Measurements from ENCODE around the gene NFKBIE. TPM values are rescaled to one million over a fixed set of nuclear protein-coding genes. Genes with fewer than 3 reads are reported as not detected.
A peak's percentile ranks its signal among the peaks of the same experiment; 100 is the strongest.

NFKBIE gene
- total and polyA plus RNA-seq, 2 donors (not counting 1 experiment from before 2014, with no cell fraction given): 46.5 to 90.0 TPM

- Histone ChIP-seq H2AFZ (ENCODE audit: insufficient read depth, low read depth, low read length, poor library complexity, severe bottlenecking) (no peak overlapping the region), H3K27me3 (replicated peaks in 1 of 4; ENCODE audit: control extremely low read depth in 1 of 4, control insufficient read depth in 3 of 4, insufficient read depth in 4 of 4, low read length in 3 of 4) (peaks cover 0 to 65% (median 35%) of the 10 kb centered on the region in 4 experiments), H3K36me3 (replicated peaks in 1 of 2; ENCODE audit: control extremely low read depth in 1 of 2, control insufficient read depth in 1 of 2, extremely low read depth in 1 of 2, insufficient read depth in 2 of 2, low read length in 1 of 2) (no peaks in the 10 kb centered on the region), H3K9ac (ENCODE audit: low read length) (no peak overlapping the region), H3K79me2 (ENCODE audit: control insufficient read depth, insufficient read depth, low read length) (no peaks in the 10 kb centered on the region), H3K9me3 (ENCODE audit: control extremely low read depth in 1 of 3, control insufficient read depth in 2 of 3, insufficient read depth in 1 of 3, low read length in 2 of 3) (peaks cover 0 to 7% (median 0%) of the 10 kb centered on the region in 3 donors), H3K4me2 (replicated peaks; ENCODE audit: low read depth, low read length, poor library complexity, severe bottlenecking) (no peak overlapping the region), H4K20me1 (ENCODE audit: control insufficient read depth, insufficient read depth, low read length, poor library complexity, severe bottlenecking) (no peaks in the 10 kb centered on the region), H3K4me3 (ENCODE audit: control extremely low read depth in 1 of 5, extremely low read depth in 1 of 5, insufficient read depth in 1 of 5, low read depth in 2 of 5, low read length in 4 of 5) (no peak overlapping the region), H3K4me1 (ENCODE audit: control insufficient read depth in 2 of 2, insufficient read depth in 2 of 2, low read length in 2 of 2) (peaks cover 19 to 23% of the 10 kb centered on the region in 2 donors), H3K27ac (ENCODE audit: low read length in 2 of 2) (no peak overlapping the region)
- ChIA-PET CTCF (interaction anchor here (0.5 to 1.2 kb wide), 2 partner anchors 17 to 33 kb away, joined by 4 to 5 read pairs; no protein-coding TSS in a partner anchor), POLR2A (no interaction called here)
- intact Hi-C loops (cut with micrococcal nuclease): no loop called here
- TF ChIP-seq, protein P1, sequence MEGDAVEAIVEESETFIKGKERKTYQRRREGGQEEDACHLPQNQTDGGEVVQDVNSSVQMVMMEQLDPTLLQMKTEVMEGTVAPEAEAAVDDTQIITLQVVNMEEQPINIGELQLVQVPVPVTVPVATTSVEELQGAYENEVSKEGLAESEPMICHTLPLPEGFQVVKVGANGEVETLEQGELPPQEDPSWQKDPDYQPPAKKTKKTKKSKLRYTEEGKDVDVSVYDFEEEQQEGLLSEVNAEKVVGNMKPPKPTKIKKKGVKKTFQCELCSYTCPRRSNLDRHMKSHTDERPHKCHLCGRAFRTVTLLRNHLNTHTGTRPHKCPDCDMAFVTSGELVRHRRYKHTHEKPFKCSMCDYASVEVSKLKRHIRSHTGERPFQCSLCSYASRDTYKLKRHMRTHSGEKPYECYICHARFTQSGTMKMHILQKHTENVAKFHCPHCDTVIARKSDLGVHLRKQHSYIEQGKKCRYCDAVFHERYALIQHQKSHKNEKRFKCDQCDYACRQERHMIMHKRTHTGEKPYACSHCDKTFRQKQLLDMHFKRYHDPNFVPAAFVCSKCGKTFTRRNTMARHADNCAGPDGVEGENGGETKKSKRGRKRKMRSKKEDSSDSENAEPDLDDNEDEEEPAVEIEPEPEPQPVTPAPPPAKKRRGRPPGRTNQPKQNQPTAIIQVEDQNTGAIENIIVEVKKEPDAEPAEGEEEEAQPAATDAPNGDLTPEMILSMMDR (IDR thresholded peaks at IDR 0.05): no peak
- no peak for TF ChIP-seq EZH2 (IDR thresholded peaks at IDR 0.05; ENCODE audit: borderline replicate concordance, insufficient read depth, low read depth, low read length, poor library complexity, severe bottlenecking)
- peaks cover 44% of the 10 kb centered on the region for H3K27me3 Mint-ChIP-seq
- ATAC-seq (ENCODE audit: low read depth): no peak
- no peaks in the 10 kb centered on the region for H3K9me3 Mint-ChIP-seq (ENCODE audit: insufficient read depth)
- peaks cover 27% of the 10 kb centered on the region for H3K4me1 Mint-ChIP-seq
- WGBS (ENCODE audit: insufficient coverage): 62% methylated on average over 2 of the region's 3 CpGs
- H3K27ac Mint-ChIP-seq: no peak overlapping the region
- H3K4me3 Mint-ChIP-seq: peak overlapping the region; percentile 81
- no peak for DNase-seq
These were observed 6.6 kb upstream of the NFKBIE start for GRCh38 chr6:44271914-44272313.

DNA sequence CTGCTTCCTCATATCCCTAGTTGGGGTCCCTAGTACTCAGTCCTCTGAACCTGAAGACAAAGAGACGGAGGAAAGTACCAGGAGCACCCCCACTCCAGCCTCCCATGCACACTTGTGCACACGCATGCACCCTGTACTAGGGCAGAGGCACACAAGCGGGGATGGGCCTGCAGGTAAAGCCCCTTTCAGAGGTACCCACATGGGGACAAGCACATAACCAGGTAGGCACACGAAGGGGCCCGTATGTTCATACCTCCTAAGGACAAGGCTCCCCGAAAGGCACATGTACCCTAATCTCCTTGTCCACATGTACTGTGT is 6.0 kb upstream of the NFKBIE start:
- Histone ChIP-seq H3K79me2 (ENCODE audit: control insufficient read depth, insufficient read depth, low read length) (no peaks in the 10 kb centered on the region), H3K27me3 (replicated peaks in 1 of 4; ENCODE audit: control extremely low read depth in 1 of 4, control insufficient read depth in 3 of 4, insufficient read depth in 4 of 4, low read length in 3 of 4) (peaks cover 0 to 59% (median 33%) of the 10 kb centered on the region in 4 experiments), H3K9ac (ENCODE audit: low read length) (no peak overlapping the region), H3K36me3 (replicated peaks in 1 of 2; ENCODE audit: control extremely low read depth in 1 of 2, control insufficient read depth in 1 of 2, extremely low read depth in 1 of 2, insufficient read depth in 2 of 2, low read length in 1 of 2) (no peaks in the 10 kb centered on the region), H4K20me1 (ENCODE audit: control insufficient read depth, insufficient read depth, low read length, poor library complexity, severe bottlenecking) (no peaks in the 10 kb centered on the region), H2AFZ (ENCODE audit: insufficient read depth, low read depth, low read length, poor library complexity, severe bottlenecking) (no peak overlapping the region), H3K9me3 (ENCODE audit: control extremely low read depth in 1 of 3, control insufficient read depth in 2 of 3, insufficient read depth in 1 of 3, low read length in 2 of 3) (peaks cover 0 to 2% (median 0%) of the 10 kb centered on the region in 3 donors), H3K4me1 (ENCODE audit: control insufficient read depth in 2 of 2, insufficient read depth in 2 of 2, low read length in 2 of 2) (peaks cover 22 to 27% of the 10 kb centered on the region in 2 donors), H3K4me2 (replicated peaks; ENCODE audit: low read depth, low read length, poor library complexity, severe bottlenecking) (peak overlapping the region; percentile 79), H3K27ac (ENCODE audit: low read length in 2 of 2) (no peak overlapping the region), H3K4me3 (ENCODE audit: control extremely low read depth in 1 of 5, extremely low read depth in 1 of 5, insufficient read depth in 1 of 5, low read depth in 2 of 5, low read length in 4 of 5) (no peak overlapping the region)
- DNase-seq (no peak), ATAC-seq (ENCODE audit: low read depth) (no peak)
- intact Hi-C loops (cut with micrococcal nuclease): no loop called here
- peak overlapping the region; percentile 81 for H3K4me3 Mint-ChIP-seq
- H3K9me3 Mint-ChIP-seq (ENCODE audit: insufficient read depth): no peaks in the 10 kb centered on the region
- ChIA-PET CTCF (interaction anchor here (1.2 kb wide), 1 partner anchor 34 kb away, joined by 5 read pairs; no protein-coding TSS in a partner anchor), POLR2A (no interaction called here)
- WGBS (ENCODE audit: insufficient coverage): 96% methylated on average over 6 of the region's 6 CpGs
- H3K27me3 Mint-ChIP-seq: peaks cover 40% of the 10 kb centered on the region
- peaks cover 29% of the 10 kb centered on the region for H3K4me1 Mint-ChIP-seq
- TF ChIP-seq, protein P1 (IDR thresholded peaks at IDR 0.05): no peak
- TF ChIP-seq EZH2 (IDR thresholded peaks at IDR 0.05; ENCODE audit: borderline replicate concordance, insufficient read depth, low read depth, low read length, poor library complexity, severe bottlenecking): peak; percentile 8
- H3K27ac Mint-ChIP-seq: no peak overlapping the region
